Erythroblast (primary cell): ENCODE results near the gene MARCHF9.
A peak's percentile ranks its signal among the peaks of the same experiment; 100 is the strongest.
"Not testable (repeated sequence)": the region's sequence is repeated elsewhere in the genome, so short reads cannot be mapped to it uniquely, and the experiment has no call there.

Experiments used
- DNase-seq, 2 experiments: peaks; one replicate each; lab custom pipeline; 2025; lab: John Stamatoyannopoulos, UW
- GATA1 ChIP-seq: IDR thresholded peaks from 2 replicates; pipeline ENCODE4 v1.6.1; 2011; ENCODE audit warnings: low read depth, mild to moderate bottlenecking, control low read depth, low read length, moderate library complexity
- POLR2A ChIP-seq: IDR thresholded peaks from 2 replicates; pipeline ENCODE4 v1.6.1; 2011; ENCODE audit warnings: mild to moderate bottlenecking, low read length

MARCHF9 gene

DNA sequence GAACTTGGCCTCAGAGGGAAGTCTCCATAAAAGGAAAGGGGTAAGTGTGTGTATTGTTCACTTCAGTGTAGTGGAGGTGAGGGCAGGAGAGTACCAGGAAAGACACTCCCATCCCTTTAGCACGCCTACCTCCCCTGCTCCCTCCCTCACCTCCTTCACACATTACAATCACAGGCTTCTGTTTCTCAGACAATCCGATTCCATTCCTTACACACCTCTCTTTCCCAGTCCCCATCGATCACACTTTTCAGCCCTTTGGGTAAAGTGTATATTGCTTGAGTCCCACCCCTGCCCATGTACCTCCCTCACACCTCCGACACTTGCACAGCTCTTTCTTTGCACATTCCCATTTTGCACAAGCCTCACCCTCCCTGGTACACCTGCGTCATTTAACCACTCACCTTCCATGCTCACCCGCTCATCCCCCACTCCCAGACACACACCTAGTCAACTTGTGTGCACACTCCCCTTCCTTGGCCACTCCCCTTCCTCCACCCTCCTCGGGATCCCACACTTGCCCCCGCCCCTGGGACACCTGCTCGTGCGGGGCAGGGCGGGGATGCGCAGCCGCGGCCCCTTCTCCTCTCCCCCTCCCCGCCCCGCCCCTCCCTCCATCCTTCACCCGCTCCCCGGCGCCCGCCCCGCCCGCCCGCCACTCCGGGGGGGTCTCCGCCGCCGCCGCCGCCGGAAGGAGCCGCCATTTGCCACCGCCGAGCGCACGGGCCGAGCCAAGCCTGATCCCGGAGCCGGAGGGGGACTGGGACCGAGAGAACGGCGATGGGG lies at the start of gene MARCHF9:
MARCHF9 (plus strand) TSS at position 693 of the 783 bp plus-strand sequence. CDS start 426 bp downstream, outside the sequence.
- DNase-seq: peak; percentile 67 to 75
- no peak for TF ChIP-seq GATA1
- TF ChIP-seq POLR2A: no peak

GRCh38 chr12:57707250-57707649 lies 47.7 kb upstream of the MARCHF9 start:
- TF ChIP-seq POLR2A: no peak
- no peak for TF ChIP-seq GATA1
- DNase-seq: no peak

GRCh38 chr12:57708296-57708695 lies 46.6 kb upstream of the MARCHF9 start:
- no peak for TF ChIP-seq GATA1
- no peak for TF ChIP-seq POLR2A
- no peak for DNase-seq

DNA sequence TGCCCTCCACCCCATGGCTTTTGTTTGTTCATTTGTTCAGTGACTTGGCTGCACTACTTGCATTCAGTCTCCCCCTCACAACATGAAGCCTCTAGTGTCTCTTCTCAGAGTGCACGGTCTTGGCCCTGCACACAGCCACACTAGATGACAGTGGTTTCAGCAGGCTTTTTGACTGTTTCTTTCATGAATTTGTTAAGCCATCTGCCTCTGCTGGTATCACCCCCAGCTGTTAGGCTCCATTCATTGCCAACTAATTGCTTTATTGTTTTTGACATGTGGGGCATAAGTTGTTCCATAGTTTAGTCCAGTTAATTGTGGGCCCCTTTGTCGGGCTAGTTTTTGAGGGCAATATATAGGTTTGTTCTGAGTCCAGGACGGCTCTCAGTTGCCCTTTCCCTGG lies 42.2 kb upstream of the MARCHF9 start:
- TF ChIP-seq POLR2A (no peak), GATA1 (no peak)
- no peak for DNase-seq

DNA sequence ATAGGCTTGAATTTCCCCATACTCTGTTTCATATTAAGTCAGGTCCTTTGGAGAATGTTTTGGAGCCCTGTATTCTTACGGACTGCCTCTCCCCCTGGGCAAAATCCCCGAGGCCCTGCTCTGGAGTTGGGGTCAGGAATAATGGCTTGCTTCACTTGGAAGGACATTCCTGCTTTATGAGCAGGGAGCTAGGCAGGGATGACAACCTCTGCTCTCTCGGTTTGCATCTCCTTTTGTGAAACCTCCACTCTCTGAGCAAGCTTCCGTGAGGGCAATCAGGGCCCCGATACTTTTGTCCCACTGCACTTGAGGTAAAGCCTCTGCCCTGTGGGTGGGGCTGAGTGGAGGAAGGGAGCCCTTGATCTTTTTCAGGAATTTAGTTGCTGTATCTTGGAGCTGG lies 41.7 kb upstream of the MARCHF9 start:
- no peak for DNase-seq
- no peak for TF ChIP-seq POLR2A
- TF ChIP-seq GATA1: no peak

DNA sequence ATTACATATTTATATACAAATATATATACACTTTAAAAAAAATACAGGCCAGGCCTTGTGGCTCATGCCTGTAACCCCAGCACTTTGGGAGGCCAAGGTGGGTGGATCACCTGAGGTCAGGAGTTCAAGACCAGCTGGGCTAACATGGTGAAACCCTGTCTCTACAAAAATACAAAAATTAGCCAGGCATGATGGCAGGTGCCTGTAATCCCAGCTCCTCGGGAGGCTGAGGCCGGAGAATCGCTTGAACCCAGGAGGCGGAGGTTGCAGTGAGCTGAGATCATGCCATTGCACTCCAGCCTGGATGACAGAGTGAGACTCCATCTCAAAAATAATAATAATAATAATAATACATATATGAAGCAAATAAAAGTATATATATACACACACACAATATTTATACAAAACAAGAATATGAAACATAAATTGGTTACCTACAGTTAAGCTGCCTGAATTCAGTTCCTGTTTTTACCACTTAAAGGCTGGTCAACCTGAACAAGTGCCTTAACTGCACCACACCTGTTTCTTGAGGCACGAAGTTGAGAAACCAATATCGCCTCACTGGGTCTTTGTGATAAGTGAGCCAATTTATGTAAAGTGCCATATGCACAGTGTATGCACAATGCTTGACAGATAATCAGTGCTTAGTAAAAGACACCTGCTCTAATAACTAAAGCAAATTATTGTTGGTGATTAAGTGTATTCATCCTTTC lies 39.7 kb upstream of the MARCHF9 start:
- not testable (repeated sequence) for DNase-seq

GRCh38 chr12:57715786-57716185 lies 39.1 kb upstream of the MARCHF9 start:
- DNase-seq: no peak
- TF ChIP-seq POLR2A: no peak
- no peak for TF ChIP-seq GATA1

GRCh38 chr12:57716305-57716704 lies 38.6 kb upstream of the MARCHF9 start:
- no peak for DNase-seq

DNA sequence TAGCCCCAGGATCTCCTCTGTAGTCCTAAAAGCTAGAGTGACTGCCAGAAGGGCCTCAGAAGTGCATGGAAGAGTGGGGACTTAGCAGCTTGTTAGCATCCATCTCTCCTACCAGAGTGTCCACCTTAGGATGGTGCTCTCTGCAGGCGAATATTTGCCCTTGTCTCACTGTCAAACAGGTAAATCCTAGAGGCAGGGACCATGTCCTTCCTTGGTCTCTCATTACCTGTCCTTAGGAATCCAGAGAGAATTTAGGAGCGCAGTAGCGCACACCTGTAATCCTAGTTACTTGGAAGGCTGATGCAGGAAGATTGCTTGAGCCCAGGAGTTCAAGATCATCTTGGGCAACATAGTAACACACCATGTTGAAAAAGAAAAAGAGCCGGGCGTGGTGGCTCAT lies 37.8 kb upstream of the MARCHF9 start:
- DNase-seq: no peak
- TF ChIP-seq GATA1: no peak
- TF ChIP-seq POLR2A: no peak

More at GRCh38 chr12:57716305-57716704, 38.6 kb upstream of the MARCHF9 start:
- TF ChIP-seq GATA1 (no peak), POLR2A (no peak)

DNA sequence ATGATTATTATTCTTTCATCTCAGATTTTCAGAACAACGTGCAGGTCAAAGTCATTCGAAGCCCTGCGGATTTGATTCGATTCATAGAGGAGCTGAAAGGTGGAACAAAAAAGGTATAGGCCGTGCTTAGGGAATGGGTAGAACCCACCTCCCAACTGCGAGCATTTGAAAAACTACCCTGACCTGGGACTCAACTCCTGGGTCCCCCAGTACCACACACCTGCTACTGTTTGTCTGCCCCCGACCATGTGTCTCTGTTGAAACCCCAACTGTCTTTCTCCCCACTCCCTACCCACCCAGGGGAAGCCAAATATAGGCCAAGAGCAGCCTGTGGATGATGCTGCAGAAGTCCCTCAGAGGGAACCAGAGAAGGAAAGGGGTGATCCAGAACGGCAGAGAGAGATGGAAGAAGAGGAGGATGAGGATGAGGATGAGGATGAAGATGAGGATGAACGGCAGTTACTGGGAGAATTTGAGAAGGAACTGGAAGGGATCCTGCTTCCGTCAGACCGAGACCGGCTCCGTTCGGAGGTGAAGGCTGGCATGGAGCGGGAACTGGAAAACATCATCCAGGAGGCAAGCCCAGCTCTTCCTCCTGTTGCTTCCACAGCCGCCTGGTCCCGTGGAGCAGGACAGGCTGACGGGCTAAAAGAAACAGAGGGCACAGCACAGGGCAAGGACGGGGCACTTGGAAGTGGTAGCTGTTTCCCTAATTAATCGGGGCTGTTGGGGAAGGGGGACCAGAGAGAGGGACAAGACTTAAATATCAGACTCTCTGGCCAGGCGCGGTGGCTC lies 36.9 kb upstream of the MARCHF9 start:
- no peak for DNase-seq
- no peak for TF ChIP-seq POLR2A
- TF ChIP-seq GATA1: no peak

DNA sequence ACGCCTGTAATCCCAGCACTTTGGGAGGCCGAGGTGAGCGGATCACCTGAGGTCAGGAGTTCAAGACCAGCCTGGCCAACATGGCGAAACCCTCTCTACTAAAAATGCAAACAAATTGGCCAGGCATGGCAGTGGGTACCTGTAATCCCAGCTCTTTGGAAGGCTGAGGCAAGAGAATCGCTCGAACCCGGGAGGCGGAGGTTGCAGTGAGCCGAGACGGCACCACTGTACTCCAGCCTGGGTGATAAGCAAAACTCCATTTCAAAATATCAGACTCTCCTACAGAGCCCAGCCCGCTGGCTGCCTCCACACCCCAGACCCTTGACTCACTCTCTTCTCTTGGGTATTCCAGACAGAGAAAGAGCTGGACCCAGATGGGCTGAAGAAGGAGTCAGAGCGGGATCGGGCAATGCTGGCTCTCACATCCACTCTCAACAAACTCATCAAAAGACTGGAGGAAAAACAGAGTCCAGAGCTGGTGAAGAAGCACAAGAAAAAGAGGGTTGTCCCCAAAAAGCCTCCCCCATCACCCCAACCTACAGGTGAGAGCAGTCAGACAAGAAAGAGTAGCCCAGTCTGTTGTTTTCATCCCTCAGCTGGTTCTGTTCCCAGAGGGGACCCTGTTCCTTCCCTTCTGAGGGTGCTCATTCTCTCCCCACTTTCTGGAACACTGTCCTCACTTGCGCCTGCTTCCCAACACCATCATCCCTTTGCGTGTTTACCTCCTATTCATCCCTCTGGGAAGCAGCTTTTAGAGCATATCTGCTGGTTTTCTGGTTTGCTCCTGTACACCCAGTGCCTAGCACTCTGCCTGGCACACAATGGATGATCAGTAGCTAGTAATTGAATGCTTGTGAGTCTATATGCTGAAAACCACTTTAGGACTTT lies 36.0 kb upstream of the MARCHF9 start:
- no peak for TF ChIP-seq POLR2A
- TF ChIP-seq GATA1: no peak
- no peak for DNase-seq

- TF ChIP-seq POLR2A (peak; percentile 4), GATA1 (no peak)
- no peak for DNase-seq
Measured at GRCh38 chr12:57719777-57720605, 34.9 kb upstream of the MARCHF9 start.
